SK-N-SH (cell line): ENCODE measurements around the gene EXOC1.
A peak's percentile ranks its signal among the peaks of the same experiment; 100 is the strongest.

Experiments
- EP300 ChIP-seq, 2 experiments: IDR thresholded peaks; 2 replicates each; pipeline versions ENCODE4 v1.4.0 to v1.6.1; 2012; ENCODE audit warnings: borderline replicate concordance in 1 of 2, low read depth in 1 of 2, low read length in 1 of 2
- JUND ChIP-seq: IDR thresholded peaks from 2 replicates; pipeline ENCODE4 v1.4.0; 2012
- PBX3 ChIP-seq: IDR thresholded peaks from 2 replicates; pipeline ENCODE4; 2012
- REST ChIP-seq: IDR thresholded peaks from 2 replicates; pipeline ENCODE4 v1.6.1; 2012; ENCODE audit warnings: mild to moderate bottlenecking, low read depth, low read length, moderate library complexity
- TF ChIP-seq, protein P1 (sequence below): fragments of 200-600 bp; sonication (generic); IDR thresholded peaks from 2 replicates; pipeline ENCODE4 v1.6.1; 2017; ENCODE audit warnings: antibody characterized with exemption, mild to moderate bottlenecking, moderate library complexity

- TF ChIP-seq, protein P1, sequence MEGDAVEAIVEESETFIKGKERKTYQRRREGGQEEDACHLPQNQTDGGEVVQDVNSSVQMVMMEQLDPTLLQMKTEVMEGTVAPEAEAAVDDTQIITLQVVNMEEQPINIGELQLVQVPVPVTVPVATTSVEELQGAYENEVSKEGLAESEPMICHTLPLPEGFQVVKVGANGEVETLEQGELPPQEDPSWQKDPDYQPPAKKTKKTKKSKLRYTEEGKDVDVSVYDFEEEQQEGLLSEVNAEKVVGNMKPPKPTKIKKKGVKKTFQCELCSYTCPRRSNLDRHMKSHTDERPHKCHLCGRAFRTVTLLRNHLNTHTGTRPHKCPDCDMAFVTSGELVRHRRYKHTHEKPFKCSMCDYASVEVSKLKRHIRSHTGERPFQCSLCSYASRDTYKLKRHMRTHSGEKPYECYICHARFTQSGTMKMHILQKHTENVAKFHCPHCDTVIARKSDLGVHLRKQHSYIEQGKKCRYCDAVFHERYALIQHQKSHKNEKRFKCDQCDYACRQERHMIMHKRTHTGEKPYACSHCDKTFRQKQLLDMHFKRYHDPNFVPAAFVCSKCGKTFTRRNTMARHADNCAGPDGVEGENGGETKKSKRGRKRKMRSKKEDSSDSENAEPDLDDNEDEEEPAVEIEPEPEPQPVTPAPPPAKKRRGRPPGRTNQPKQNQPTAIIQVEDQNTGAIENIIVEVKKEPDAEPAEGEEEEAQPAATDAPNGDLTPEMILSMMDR = 0 out of 2 replicates have a peak, but pooled peaks have one; percentile 10
- TF ChIP-seq JUND = no peak
- TF ChIP-seq PBX3 = no peak
- TF ChIP-seq REST = no peak
- TF ChIP-seq EP300 (IDR thresholded peaks at IDR 0.05; ENCODE audit: borderline replicate concordance in 1 of 2, low read depth in 1 of 2, low read length in 1 of 2) = no peak
Measured at GRCh38 chr4:55887594-55887993, 34.1 kb downstream of the EXOC1 start.
